ENCODE measurements around the gene CDH4.

The CDH4 gene

GRCh38 chr20:61684136-61684535 lies 432.1 kb downstream of the CDH4 start:
- DNase-seq, result no peak

GRCh38 chr20:61684583-61685235 lies 432.6 kb downstream of the CDH4 start:
- DNase-seq, result no peak

- DNase-seq, result no peak
These were observed 433.4 kb downstream of the CDH4 start for GRCh38 chr20:61685462-61685861.

GRCh38 chr20:61686051-61686936 lies 434.2 kb downstream of the CDH4 start:
- no peak for DNase-seq

- DNase-seq, result no peak
These were observed 436.4 kb downstream of the CDH4 start for GRCh38 chr20:61688411-61688810.

GRCh38 chr20:61690150-61690549 lies 438.1 kb downstream of the CDH4 start:
- no peak for DNase-seq

GRCh38 chr20:61690993-61691838 lies 439.2 kb downstream of the CDH4 start:
- no peak for DNase-seq

- DNase-seq, result no peak
These were observed 439.9 kb downstream of the CDH4 start for GRCh38 chr20:61691978-61692377.

- no peak for DNase-seq
These were observed 440.4 kb downstream of the CDH4 start for GRCh38 chr20:61692479-61692878.

GRCh38 chr20:61693055-61693600 lies 441.1 kb downstream of the CDH4 start:
- no peak for DNase-seq

- no peak for DNase-seq
These were observed 442.6 kb downstream of the CDH4 start for GRCh38 chr20:61694682-61695081.

GRCh38 chr20:61695741-61696140 lies 443.7 kb downstream of the CDH4 start:
- no peak for DNase-seq

- DNase-seq, result no peak
These were observed 444.2 kb downstream of the CDH4 start for GRCh38 chr20:61696181-61696735.

GRCh38 chr20:61697666-61698597 lies 445.9 kb downstream of the CDH4 start:
- no peak for DNase-seq

GRCh38 chr20:61698598-61699494 lies 446.8 kb downstream of the CDH4 start:
- DNase-seq, result no peak

- no peak for DNase-seq
These were observed 447.7 kb downstream of the CDH4 start for GRCh38 chr20:61699495-61700374.

- no peak for DNase-seq
These were observed 448.6 kb downstream of the CDH4 start for GRCh38 chr20:61700595-61701140.

- DNase-seq, result no peak
These were observed 449.3 kb downstream of the CDH4 start for GRCh38 chr20:61701401-61701800.

GRCh38 chr20:61701802-61702201 lies 449.7 kb downstream of the CDH4 start:
- no peak for DNase-seq

Measured in CD4-positive, alpha-beta T cell treated with Interleukin-15 for 1 hour (primary cell).